ENCODE data around the gene VPS13C.
A peak's percentile ranks its signal among the peaks of the same experiment; 100 is the strongest.

Gene VPS13C

DNA sequence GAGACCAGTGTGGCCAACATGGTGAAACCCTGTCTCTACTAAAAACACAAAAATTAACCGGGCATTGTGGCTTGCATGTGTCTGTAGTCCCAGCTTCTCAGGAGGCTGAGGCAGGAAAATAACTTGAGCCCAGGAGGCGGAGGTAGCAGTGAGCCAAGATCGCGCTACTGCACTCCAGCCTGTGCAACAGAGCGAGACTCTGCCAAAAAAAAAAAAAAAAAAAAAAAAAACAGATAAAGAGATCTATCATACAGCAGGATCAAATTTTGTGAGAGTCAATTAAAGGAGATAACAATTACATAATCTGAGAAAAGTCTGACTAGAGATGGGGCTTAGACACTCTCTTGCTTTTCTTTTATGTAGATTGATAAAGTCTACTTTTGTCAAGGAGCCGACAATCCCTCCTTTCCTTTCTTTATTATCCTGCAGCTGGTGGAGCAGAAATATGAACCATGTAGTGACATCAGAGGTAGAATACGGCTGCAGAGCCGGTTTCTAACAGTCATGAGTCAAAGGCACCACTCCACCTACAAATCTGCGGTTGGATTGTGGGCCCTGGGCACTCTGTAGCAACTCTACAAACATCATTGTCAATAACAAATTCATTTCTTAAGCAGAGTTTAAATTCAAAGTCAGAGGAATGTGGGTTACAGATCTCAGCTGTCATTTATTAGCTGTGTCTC is 15.5 kb upstream of the VPS13C start:
- no peak for DNase-seq (ENCODE audit: low read depth in 2 of 2, low spot score in 1 of 2)

DNA sequence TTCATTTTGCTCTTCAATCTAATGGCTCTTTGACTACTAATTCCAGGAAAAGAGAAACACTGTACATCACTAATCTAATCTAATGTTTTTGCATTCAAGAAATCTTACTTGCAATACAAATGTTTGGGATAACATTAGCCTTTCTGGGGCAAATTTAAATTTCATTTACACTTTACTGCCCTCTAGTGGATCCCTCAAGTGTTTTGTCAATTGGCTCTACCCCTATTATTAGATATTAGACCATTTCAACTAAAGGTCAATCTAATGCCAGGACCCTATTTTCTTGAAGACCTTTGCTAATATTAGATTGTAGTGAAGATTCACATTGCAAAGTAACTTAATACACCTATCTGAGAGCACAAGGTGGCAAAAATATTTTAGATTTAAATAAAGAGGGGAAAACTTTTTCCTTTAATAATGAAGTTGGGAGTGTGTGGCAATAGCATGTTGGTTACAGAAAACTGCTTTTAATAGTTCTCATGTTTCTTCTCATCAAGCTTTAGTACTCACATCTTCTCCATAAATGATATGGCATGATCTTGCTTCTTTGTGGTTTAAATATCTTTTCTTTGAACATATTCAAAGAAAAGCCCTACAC is 11.6 kb upstream of the VPS13C start:
- DNase-seq (ENCODE audit: low read depth in 2 of 2, low spot score in 1 of 2): no peak

DNA sequence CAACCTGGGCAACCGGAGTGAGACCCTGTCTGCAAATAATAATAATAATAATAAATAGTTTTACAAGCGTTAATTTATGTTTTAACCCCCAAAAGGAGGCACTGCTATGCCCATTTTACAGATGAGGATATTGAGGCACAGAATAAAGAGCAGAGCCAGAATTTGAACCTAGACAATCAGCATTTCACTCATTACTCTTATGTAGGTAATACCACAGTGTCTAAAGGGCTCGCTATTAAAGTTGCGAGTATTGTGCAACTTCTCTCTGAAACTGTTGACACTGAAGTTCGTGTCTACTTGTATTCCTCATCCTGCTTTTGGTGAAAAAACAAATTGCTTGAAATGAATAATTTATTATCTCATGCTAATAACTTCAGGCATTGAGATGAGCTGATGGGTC is 9.3 kb upstream of the VPS13C start:
- no peak for DNase-seq (ENCODE audit: low read depth in 2 of 2, low spot score in 1 of 2)

DNA sequence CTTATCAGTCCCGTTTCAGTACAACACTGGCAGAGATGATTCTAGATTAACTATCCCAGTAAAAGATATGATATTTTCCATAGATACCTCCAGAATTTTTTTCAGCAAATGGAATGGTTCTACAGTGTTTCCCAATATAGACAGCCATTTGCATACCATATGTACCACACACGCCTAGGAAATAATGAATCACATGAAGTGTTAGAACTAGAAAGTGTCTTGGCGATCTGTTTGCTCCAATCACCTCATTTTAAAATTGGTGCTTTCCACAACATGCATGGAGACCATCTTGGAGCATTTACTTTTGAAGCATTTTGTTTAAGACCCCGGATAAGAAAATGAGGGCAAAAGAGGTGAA is 8.5 kb upstream of the VPS13C start:
- no peak for DNase-seq (ENCODE audit: low read depth in 2 of 2, low spot score in 1 of 2)

DNA sequence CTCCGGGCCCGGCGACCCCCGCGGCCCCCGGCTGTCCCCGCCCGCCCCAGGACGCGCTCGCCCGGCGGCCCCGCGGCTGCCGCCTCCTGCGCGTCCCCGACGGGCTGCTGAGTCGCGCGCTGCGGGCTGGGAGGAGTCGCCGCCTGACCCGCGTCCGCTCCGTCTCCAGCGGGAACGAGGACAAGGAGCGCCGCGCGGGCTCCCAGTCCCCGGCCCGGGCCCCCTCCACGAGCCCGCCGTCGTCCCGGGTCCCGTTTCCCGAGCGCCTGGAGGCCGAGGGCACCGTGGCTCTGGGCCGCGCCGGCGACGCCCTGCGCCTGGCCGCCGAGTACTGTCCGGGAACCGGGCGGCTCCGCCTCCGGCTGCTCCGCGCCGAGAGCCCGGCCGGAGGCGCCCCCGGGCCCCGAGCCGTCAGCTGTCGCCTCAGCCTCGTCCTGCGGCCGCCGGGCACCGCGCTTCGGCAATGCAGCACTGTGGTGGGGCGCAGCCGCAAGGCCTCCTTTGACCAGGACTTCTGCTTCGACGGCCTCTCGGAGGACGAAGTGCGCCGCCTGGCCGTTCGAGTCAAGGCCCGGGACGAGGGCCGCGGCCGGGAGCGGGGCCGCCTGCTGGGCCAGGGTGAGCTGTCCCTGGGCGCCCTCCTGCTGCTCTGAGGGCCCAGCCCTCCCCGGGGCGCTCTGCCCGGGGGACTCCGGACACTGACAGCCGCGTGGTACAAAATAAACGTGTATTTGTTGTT is 8.0 kb upstream of the VPS13C start:
- no peak for DNase-seq (ENCODE audit: low read depth in 2 of 2, low spot score in 1 of 2)

DNA sequence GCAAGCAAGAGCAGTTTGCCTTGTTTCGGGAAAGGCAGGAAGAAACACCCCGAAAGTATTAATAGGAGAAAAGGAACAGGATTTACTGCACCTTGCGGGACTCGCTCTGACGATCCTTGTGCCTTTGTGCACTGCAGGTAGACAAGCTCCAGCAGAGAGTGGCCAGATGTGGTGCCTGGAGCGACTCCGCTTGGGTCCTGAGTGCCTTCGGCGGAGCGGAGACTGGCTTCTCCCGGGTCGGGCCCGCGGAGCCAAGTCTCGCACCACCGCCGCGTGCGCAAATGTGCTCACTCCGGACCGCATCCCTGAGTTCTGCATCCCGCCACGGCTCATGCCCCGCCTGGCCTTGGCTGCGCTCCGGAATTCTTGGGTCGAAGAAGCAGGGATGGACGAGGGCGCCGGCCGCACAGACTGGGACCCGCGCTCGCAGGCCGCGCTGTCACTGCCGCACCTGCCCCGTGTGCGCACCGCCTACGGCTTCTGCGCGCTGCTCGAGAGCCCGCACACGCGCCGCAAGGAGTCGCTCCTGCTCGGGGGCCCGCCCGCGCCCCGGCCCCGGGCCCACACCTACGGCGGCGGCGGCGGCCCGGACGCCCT is 7.3 kb upstream of the VPS13C start:
- DNase-seq (ENCODE audit: low read depth in 2 of 2, low spot score in 1 of 2): no peak

DNA sequence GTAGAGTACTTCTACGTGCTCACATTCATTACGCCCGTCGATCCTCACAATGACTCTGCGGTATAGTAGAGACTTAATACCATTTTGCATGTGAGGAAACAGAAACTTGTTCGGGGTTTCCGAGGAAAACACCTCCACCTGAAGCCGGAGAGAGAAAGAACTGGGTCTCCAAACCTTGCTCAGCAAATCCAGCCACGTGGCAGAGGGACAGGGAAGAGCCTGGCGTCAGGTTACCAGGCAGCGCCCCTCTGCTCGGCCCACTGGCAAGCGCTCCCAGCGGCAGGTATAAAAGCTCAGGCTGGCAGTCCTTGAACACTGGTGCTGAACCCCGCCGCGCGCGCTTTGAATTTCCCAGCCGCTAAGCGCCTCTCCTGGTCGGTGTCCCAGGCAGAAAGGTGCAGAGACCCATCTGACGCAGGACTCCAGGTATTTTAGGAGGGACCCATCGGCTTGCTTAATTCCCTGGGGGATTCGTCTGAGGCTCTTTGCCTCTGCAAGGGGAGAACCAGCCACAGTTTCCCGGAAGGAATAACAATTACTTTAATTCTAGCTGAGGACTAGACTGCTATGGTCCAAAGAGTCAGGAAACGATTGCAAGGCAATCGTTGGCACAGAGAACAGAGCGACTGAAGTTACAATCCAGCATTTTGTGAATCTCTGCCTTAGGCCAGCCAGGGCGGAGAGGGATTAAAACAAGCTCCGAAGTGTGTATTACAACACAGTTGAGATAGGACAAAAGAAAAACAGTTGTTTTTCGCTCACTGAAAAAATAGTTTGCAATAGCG is 6.6 kb upstream of the VPS13C start, which contains the start of gene C2CD4A:
Gene C2CD4A (plus strand): TSS at position 315 of the 785 bp plus-strand sequence. CDS start 637 bp downstream, outside the sequence.
- peak in 1 of 2 donors; percentile 32 for DNase-seq (ENCODE audit: low read depth in 2 of 2, low spot score in 1 of 2)

DNA sequence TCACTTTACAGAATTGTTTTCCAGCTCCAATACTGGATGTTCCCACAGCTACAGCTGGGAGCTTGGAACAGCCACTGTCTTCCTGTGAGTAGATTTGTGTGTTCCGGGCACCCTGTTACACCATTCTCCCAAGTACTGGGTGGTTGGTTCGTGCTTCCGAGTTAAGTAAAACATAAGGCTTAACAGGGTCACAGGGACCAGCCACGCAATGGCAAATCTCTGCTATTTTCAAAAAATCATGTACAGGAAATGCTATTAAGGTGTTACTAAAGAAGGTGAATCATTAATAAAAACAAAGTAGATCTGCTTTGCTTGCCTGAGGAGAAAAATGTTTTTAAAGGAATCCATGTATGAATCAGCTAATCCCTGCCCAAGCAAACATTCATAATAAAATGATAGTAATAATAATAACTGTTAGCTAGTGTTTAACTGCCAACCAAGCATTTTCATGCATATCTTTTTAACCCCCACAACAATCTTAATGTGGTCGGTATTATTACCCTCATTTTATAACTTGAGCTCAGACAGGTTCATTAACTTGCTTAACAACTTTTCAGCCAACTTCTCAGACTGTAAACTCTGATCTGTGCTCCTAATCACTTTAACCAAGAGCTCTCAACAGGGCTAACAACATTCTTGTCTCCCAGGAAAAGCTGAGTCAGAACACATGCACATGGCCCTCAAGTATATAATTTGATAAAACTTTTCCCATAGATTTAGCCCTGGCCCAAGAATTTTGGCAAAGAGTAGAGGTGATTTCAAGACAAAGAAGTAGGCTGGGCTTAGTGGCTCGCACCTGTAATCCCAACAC is 3.8 kb upstream of the VPS13C start:
- no peak for DNase-seq (ENCODE audit: low read depth in 2 of 2, low spot score in 1 of 2)

DNA sequence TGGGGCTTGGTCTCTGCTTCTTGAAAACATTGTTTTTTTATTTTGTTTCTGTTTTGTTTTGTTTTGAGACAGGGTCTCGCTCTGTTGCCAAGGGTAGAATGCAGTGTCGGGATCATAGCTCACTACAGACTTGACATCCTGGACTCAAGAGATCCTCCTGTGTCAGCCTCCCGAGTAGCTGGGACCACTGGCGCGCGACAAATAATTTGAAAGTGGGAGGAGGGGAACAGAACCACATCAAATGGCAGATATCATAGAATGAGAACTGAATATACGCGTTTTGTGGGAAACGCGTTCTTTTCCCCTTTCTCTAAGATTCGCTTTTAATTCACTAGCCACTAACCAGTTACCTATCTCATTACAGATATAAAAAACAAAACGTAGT is 641 bp upstream of the VPS13C start:
- no peak for DNase-seq (ENCODE audit: low read depth in 2 of 2, low spot score in 1 of 2)

DNA sequence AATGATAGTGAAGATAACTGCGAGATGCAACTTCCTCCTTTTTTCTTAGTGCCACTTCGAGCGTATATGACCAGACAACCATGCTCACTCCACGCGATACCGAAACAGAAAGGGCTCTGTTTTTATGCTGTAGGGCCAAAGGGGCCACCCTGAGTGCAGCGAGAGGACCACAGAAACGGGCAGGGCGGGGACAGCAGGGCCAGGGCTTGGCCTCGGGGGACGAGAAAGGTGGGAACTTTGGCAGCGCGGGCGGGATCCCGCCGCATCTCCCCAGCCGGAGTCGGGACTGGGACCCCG is 483 bp downstream of the VPS13C start:
- peak in 1 of 2 donors; percentile 40 for DNase-seq (ENCODE audit: low read depth in 2 of 2, low spot score in 1 of 2)

DNA sequence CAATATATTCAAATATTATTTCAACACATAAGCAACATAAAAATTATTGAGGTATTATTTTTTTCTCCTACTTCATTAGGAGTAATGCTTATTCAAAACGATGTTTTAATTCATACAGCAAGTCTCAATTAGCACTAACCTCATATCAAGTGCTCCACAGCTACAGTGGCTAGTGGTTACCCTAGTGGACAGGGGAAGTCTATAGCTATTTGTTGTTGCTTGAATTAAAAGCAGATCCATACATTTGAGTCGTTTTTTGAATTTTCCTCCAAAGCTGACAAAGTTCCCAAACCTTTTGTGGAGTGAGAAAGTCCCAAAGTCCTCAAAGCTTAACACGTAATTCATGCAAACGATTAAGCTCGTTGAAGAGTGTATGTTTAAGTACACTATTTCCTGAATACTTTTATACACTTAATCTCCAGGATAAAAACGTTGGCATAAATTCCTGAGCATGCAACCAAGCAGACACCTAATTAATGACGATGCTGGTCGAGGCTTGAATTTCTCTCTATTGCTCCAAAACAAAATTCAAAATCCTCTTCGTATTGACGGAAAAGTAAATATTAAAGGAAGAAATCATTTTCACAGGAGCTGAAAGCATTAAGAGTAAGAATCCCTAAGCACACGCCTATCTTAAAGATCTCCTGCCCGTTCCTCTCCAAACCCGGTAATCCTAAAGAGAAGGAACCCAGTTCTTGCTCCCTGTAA is 985 bp downstream of the VPS13C start:
- DNase-seq (ENCODE audit: low read depth in 2 of 2, low spot score in 1 of 2): no peak

DNA sequence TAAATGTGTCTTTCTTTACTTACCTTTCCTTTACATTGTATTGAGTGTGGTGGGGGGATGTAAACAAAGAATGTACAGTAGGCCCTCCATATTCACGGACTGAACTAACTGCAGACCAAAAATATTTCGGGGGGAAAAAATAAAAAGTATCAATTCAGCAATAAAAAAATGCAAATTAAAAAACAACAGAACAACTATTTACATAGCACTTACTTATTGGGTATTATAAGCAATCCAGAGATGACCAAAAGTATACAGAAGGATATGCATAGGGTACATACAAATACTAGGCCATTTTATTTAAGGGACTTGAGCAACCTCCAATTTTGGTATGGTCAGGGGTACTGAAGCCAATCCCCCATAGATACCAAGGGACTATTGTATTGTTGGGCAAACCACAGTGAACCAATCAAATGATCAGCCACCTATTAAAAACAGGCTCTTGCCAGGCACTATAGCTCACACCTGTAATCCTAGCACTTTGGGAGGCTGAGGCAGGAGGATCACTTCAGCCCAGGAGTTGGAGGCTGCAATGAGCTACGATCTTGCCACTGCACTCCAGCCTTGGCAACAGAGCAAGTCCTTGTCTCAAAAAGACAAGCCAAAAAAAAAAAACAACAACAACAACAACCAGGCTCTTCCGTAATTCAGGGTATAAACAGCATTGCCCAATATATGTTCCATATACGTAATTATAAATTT is 1.8 kb downstream of the VPS13C start:
- no peak for DNase-seq (ENCODE audit: low read depth in 2 of 2, low spot score in 1 of 2)

DNA sequence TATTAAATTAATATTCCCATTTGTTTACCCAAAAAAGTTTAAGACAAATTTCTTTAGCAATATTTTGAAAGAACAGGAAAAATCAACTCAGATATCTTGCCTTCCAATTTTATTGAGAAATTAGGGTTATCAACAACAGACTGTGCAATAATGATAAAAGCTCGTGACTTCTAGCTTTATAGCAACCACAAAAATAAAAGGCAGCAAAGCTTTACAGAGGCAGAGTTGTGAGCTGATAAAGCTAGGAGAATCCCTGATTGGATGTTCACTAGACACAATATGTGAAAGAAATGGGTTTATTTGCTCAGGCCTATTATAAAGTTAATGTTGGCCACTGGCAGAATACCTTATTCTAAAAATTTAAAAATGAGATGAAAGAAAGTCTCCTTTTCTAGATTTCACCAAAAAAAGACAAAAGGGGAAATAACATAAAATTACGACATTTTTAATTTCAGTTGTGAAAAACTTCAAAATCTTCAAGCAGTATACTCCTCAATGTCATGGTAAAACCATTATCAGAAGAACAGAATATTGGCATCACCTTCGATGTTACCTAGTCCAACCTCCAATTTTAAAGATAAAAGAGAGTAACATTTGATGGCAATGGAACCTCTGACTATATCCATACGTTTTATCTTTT is 2.8 kb downstream of the VPS13C start:
- DNase-seq (ENCODE audit: low read depth in 2 of 2, low spot score in 1 of 2): no peak

DNA sequence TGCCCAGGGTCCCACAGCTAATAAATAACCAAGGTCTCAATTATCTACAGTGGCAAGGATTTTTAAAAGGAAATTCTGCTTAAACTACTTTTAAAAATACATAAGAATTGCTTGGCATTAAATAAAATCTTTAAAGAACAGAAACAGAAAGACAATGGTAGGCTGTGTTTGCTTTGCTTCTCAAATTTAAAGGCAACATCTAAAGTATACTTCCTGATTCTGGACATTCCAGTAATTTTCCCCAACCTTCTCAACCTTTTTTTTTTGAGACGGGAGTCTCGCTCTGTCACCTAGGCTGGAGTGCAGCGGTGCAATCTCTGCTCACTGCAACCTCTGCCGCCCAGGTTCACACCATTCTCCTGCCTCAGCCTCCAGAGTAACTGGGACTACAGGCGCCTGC is 5.3 kb downstream of the VPS13C start:
- DNase-seq (ENCODE audit: low read depth in 2 of 2, low spot score in 1 of 2): no peak

DNA sequence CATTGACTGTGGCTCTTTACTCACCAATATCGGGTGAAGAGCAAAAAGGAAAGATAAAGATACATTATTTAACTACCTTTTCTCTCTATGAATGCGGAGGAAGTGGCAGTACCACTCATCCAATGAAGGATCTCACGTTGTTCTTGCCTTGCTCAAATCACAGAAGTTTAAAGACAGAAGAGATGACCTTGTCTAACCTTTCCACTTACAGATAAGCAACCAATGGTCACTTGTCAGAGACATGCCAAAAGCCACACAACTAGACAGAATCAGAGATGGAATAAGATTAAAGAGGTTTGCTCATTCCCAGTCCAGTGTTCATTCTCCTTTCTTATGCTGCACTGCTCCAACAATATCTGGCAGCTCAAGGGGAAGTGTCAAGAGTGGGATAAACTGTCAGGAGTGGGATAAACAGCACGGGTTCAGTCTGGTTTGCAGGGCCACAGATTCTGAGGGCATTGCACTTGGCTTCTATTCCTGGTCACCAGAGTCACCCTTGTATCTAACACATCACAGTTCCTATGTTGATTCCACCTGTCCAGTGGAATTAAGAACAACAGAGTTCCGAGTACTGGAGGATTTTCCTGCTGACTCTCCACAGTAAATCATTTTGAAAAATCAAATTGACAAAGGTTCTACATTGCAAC is 6.7 kb downstream of the VPS13C start:
- DNase-seq (ENCODE audit: low read depth in 2 of 2, low spot score in 1 of 2): no peak

DNA sequence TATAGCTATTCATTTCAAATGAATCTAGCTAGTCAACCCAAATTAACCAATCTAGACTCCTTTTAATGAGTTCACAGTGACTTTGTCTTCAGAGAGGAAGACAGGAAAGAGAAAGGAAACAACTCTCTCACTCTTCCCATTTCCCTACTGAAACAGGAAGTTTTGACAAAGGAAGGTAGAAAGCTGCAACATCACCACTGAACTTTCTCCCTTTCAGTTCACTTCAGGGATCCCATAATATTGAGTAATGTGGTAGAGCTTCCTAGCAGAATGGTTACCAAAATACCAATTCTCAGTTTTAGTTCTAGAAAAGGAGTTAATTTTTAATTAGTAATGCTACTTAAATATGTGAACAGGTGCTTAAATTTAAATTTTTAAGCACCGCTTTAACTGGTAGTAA is 7.5 kb downstream of the VPS13C start:
- DNase-seq (ENCODE audit: low read depth in 2 of 2, low spot score in 1 of 2): no peak

DNA sequence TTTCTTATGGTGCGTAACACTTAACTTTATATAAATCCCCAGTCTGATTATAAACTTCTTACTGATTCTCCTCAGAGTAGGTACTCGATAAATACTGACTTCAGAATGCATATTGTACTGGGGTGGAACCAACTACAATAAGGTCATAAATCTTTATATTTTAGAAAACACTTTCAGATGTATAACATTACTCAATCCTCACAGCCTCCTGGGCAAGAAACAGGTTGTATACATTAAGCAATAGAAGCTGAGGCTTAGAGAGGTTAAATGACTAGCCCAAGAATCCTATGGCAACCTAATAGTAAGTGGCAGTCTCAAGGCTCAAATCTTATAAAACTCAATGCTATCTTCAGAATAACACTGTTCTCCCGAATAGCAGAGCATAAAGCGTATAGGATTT is 9.1 kb downstream of the VPS13C start:
- no peak for DNase-seq (ENCODE audit: low read depth in 2 of 2, low spot score in 1 of 2)

DNA sequence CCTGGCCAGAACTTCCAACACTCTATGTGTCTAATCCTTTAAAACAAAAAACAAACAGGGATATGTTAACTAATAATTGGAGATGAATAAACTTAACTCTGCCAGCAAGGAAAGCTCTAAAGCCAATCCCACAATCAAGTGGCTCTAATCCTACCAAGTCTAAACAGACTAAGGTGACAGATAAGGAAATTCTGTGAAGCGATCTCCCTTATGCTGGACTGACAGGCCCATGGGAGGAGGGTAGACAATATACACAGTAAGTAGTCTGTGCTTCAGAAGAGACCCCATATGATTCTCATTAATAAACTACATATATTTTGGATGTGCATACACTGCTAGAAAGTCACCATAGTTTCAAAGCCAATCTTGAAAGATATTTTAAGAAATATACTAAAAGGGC is 10.1 kb downstream of the VPS13C start:
- no peak for DNase-seq (ENCODE audit: low read depth in 2 of 2, low spot score in 1 of 2)

Measured in stimulated activated CD8-positive, alpha-beta memory T cell treated with anti-CD3 and anti-CD28 coated beads, Interleukin-4, amount 100 ng/mL, for 4 hours (primary cell).